WI38 (cell line): ENCODE data around the gene AFAP1.

Experiments
- H3K4me3 ChIP-seq: 2 replicates; pipeline ENCODE4 v1.5.1; 2011; ENCODE audit warnings: low read depth, mild to moderate bottlenecking, control low read depth, low read length
- TF ChIP-seq, protein P1 (sequence below): IDR thresholded peaks from 2 replicates; pipeline ENCODE4 v1.5.1; 2012; ENCODE audit warnings: low read depth, mild to moderate bottlenecking, control low read depth, low read length

AFAP1 gene

GRCh38 chr4:7787067-7787466 lies 152.6 kb downstream of the AFAP1 start:
- no peak overlapping the region for H3K4me3 ChIP-seq
- TF ChIP-seq, protein P1, sequence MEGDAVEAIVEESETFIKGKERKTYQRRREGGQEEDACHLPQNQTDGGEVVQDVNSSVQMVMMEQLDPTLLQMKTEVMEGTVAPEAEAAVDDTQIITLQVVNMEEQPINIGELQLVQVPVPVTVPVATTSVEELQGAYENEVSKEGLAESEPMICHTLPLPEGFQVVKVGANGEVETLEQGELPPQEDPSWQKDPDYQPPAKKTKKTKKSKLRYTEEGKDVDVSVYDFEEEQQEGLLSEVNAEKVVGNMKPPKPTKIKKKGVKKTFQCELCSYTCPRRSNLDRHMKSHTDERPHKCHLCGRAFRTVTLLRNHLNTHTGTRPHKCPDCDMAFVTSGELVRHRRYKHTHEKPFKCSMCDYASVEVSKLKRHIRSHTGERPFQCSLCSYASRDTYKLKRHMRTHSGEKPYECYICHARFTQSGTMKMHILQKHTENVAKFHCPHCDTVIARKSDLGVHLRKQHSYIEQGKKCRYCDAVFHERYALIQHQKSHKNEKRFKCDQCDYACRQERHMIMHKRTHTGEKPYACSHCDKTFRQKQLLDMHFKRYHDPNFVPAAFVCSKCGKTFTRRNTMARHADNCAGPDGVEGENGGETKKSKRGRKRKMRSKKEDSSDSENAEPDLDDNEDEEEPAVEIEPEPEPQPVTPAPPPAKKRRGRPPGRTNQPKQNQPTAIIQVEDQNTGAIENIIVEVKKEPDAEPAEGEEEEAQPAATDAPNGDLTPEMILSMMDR: no peak

GRCh38 chr4:7786517-7786916 lies 153.1 kb downstream of the AFAP1 start:
- H3K4me3 ChIP-seq: no peak overlapping the region
- TF ChIP-seq, protein P1: no peak

DNA sequence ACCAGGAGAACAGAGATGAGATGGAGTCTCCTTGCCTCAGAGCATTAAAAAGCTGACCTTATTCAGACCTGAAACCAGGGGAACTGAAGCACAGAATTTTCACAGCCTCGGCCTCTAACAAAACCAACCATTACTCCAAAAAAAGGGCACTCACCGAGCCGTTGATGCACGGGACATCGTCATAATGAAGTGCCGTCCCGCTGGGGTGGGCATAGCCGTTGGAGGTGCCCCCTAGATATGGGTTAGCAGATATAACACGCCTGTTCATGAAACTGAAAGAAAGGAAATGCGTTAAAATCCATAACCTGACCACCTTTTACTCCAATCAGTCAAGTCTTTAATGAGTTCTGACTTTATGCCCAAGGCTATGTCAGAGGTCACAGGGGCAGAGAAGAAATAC lies 153.6 kb downstream of the AFAP1 start:
- TF ChIP-seq, protein P1: no peak
- H3K4me3 ChIP-seq: no peak overlapping the region

GRCh38 chr4:7785017-7785416 lies 154.6 kb downstream of the AFAP1 start:
- TF ChIP-seq, protein P1: no peak
- no peak overlapping the region for H3K4me3 ChIP-seq

DNA sequence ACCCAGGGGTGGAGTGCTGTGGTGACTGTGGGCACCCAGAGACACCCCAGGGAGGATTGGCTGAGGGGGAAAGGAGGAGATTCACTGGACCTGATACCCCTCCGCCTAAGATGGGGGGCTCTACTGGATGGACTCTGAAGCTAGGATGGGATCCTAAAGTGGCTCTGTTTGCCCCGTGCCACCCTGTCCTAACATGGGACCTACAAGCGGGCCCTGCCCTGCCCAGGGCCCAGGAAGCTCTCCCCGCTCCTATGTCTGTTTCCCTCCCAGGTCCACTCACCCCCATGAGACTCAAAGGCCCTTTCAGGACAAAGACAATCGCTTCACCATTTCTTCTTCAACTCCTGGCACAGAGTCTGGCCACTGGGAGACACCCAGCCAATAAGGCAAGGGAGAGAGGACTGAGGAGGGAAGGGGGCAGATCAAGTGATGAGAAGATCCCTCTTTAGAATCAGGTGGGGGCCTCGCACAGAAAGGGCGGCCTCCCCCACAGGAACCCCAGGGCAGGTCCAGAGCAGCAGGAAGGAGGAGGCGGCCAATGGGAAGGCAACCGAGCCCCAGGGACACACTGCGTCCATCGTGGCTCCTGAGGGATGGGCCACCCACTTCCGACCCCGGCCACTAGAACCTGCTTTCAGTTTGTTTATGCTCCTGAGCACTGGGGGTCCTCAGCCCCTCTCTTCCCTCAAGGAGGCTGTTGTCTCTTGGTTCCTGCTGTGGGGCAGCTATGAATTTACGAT lies 155.4 kb downstream of the AFAP1 start:
- H3K4me3 ChIP-seq: no peak overlapping the region
- TF ChIP-seq, protein P1: no peak

- H3K4me3 ChIP-seq: no peak overlapping the region
- TF ChIP-seq, protein P1: no peak
These were observed 156.1 kb downstream of the AFAP1 start for GRCh38 chr4:7783541-7783940.

- no peak overlapping the region for H3K4me3 ChIP-seq
- TF ChIP-seq, protein P1: no peak
These were observed 156.9 kb downstream of the AFAP1 start for GRCh38 chr4:7782783-7783182.
